NT2/D1 (cell line): ENCODE results near the gene CHD1.

Experiments used
- DNase-seq: peaks from one replicate; pipeline ENCODE4 v3.0.0-alpha.2; 2011; ENCODE audit warnings: low read depth, low spot score
- H3K27me3 ChIP-seq: 2 replicates; pipeline ENCODE4 v1.6.0; 2011; ENCODE audit warnings: mild to moderate bottlenecking; ENCODE audit not compliant: insufficient read length, insufficient read depth
- H3K36me3 ChIP-seq: 2 replicates; pipeline ENCODE4 v1.6.1; 2011; ENCODE audit warnings: mild to moderate bottlenecking, low read length, mixed read lengths; ENCODE audit not compliant: insufficient read depth, insufficient read length
- H3K4me1 ChIP-seq: 2 replicates; pipeline ENCODE4 v1.5.1; 2011; ENCODE audit not compliant: insufficient read depth, insufficient read length
- H3K4me3 ChIP-seq: 2 replicates; pipeline ENCODE4 v1.5.1; 2011; ENCODE audit warnings: low read depth; ENCODE audit not compliant: insufficient read length
- H3K9ac ChIP-seq: 2 replicates; pipeline ENCODE4 v1.6.0; 2011; ENCODE audit warnings: low read depth; ENCODE audit not compliant: insufficient read length
- H3K9me3 ChIP-seq: 2 replicates; pipeline ENCODE4 v1.5.1; 2011; ENCODE audit warnings: mild to moderate bottlenecking, low read length; ENCODE audit not compliant: insufficient read depth
- SUZ12 ChIP-seq: IDR thresholded peaks from 2 replicates; pipeline ENCODE4 v1.6.1; 2011; ENCODE audit not compliant: insufficient read length, insufficient read depth; ENCODE audit errors: extremely low read depth
- YY1 ChIP-seq: IDR thresholded peaks from 2 replicates; pipeline ENCODE4 v1.6.1; 2011; ENCODE audit not compliant: insufficient read length, insufficient read depth
- ZNF274 ChIP-seq: IDR thresholded peaks from 2 replicates; pipeline ENCODE4 v1.6.1; 2011; ENCODE audit warnings: mild to moderate bottlenecking, low read depth, low read length

The CHD1 gene

DNA sequence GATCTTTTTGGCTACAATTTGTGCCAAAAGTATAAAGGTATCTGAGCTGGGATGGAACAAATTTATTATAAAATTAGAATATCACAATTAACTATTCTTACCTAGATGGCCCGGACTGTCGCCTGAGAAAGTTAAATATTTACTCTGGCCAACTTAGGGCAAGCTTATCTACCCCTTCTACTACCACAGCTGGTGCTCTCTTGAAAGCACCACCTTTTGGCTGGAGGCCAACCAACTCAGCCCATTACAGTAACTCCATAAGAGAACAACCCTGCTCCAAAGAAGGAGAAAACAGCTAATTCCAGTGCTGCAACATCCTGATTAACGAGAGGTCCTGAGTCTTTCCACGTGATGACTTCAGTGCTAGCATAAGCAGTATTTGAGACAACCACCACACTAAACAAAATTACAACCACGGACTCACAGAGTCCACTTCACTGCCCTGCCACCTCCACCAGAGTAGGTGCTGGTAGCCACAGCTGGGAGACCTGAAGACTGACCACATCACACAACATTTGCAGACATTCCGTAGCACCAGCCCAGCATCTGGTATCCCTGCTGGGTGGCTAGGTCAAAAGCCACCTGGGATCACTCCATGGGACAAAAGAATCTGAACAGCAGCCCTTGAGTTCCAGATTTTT is 112.1 kb downstream of the CHD1 start:
- H3K9ac ChIP-seq: no peak overlapping the region
- H3K4me3 ChIP-seq: no peak overlapping the region
- H3K36me3 ChIP-seq: no peaks in the 10 kb centered on the region
- H3K4me1 ChIP-seq: no peaks in the 10 kb centered on the region
- no peak for TF ChIP-seq SUZ12
- no peaks in the 10 kb centered on the region for H3K9me3 ChIP-seq
- DNase-seq: no peak
- no peaks in the 10 kb centered on the region for H3K27me3 ChIP-seq

DNA sequence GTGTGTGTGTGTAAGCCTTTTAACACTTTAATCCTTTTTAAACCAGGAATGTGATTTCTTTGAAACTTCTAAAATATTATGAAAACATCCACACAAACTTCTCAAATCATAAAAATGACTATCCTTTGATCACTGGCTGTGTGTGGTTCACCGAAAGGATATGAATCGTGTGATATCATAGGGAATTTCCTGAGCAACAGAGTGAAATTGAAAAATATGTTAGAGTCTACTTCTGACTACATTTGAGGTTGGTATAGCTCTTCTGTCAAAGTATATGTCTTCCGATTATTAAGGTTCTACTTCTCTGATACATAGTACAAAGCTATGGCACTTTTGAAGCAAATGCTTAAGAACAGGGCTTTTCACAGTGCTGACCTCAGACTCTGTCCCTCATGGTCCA is 115.1 kb downstream of the CHD1 start:
- H3K4me1 ChIP-seq: no peaks in the 10 kb centered on the region
- no peaks in the 10 kb centered on the region for H3K36me3 ChIP-seq
- no peak overlapping the region for H3K9ac ChIP-seq
- H3K4me3 ChIP-seq: no peak overlapping the region
- TF ChIP-seq SUZ12: no peak
- no peaks in the 10 kb centered on the region for H3K27me3 ChIP-seq
- H3K9me3 ChIP-seq: no peaks in the 10 kb centered on the region
- no peak for DNase-seq

DNA sequence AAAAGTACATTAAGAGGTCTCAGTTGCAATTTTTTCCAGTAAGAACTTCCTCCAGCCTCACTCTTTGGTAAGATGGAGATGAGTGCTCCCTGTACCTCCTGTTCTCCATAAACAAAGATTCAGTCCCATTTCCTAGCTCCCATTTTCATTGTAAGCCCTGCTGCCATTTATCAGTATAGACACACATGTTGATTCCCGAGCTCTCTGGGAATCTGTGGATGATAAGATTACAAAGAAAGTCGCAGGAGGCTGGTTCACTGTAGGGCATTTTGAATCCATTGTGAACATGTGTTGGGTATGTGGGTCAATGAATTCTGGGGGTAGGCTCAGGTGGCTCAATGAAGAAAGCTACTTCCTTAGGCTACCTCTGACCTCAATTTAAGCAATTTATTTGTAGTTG is 118.6 kb downstream of the CHD1 start:
- no peak for DNase-seq
- no peak overlapping the region for H3K9ac ChIP-seq
- H3K9me3 ChIP-seq: peaks cover 11% of the 10 kb centered on the region
- no peaks in the 10 kb centered on the region for H3K27me3 ChIP-seq
- H3K4me3 ChIP-seq: no peak overlapping the region
- TF ChIP-seq YY1 (no peak), SUZ12 (no peak), ZNF274 (no peak)
- no peaks in the 10 kb centered on the region for H3K4me1 ChIP-seq
- no peaks in the 10 kb centered on the region for H3K36me3 ChIP-seq

DNA sequence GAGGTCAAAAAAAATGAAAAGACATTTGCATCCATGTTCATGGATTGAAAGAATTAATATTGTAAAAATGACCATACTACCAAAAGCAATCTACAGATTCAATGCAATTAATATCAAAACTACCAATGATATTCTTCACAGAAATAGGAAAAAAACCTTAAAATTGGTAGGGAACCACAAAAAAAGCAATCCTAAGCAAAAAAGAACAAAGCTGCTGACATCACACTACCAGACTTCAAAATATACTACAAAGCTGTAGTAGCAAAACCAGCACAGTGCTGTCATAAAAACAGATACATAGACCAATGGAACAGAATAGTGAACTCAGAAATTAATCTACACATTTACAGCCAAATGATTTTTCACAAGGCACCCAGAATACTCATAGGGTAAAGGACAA is 121.0 kb downstream of the CHD1 start:
- DNase-seq: no peak

DNA sequence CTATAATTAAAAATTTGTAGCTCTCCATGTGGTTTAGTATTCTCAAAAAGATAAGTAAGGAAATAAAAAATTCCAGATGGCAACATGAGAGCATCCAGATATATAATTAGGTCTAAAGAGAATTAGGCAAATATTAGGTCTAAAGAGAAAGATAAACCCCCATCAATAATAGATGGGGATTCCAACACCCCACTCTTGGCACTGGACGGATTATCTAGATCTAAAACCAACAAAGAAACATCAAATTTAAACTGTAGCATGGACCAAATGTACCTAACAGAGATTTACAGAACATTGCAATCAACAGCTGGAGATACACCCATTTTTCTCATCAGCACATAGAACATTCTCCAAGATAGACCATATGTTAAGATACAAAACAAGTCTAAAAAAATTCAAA is 123.7 kb downstream of the CHD1 start:
- no peaks in the 10 kb centered on the region for H3K4me1 ChIP-seq
- no peak overlapping the region for H3K9ac ChIP-seq
- no peak for TF ChIP-seq SUZ12
- TF ChIP-seq YY1: no peak
- TF ChIP-seq ZNF274: no peak
- no peaks in the 10 kb centered on the region for H3K36me3 ChIP-seq
- peaks cover 11% of the 10 kb centered on the region for H3K9me3 ChIP-seq
- no peak overlapping the region for H3K4me3 ChIP-seq
- no peaks in the 10 kb centered on the region for H3K27me3 ChIP-seq
- no peak for DNase-seq

More for the DNA sequence above, 121.0 kb downstream of the CHD1 start:
- no peak overlapping the region for H3K4me3 ChIP-seq
- H3K9me3 ChIP-seq: peaks cover 11% of the 10 kb centered on the region
- H3K9ac ChIP-seq: no peak overlapping the region
- no peaks in the 10 kb centered on the region for H3K4me1 ChIP-seq
- H3K27me3 ChIP-seq: no peaks in the 10 kb centered on the region
- TF ChIP-seq ZNF274 (no peak), SUZ12 (no peak), YY1 (no peak)
- H3K36me3 ChIP-seq: no peaks in the 10 kb centered on the region

DNA sequence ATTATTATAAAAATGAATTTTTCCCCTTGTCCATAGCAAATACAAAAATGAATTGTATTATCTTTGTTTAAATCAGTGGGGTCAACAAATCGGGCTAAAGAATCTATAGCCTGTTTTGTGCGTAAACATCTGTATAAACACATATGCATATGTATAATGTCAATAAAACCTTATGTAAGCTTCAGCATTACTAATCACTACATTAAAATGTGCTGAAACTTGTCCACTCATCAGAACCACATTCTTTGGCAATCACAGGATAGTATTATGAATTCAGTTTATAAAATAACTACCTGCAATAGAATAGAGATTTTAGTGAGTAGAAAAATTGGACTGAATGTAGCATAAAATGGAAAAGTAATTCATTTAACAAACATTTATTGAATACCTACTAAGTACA is 124.7 kb downstream of the CHD1 start:
- Histone ChIP-seq H3K9me3 (peaks cover 11% of the 10 kb centered on the region), H3K4me3 (no peak overlapping the region), H3K27me3 (no peaks in the 10 kb centered on the region), H3K4me1 (no peaks in the 10 kb centered on the region), H3K36me3 (no peaks in the 10 kb centered on the region), H3K9ac (no peak overlapping the region)
- DNase-seq: no peak
- TF ChIP-seq YY1 (no peak), SUZ12 (no peak), ZNF274 (no peak)
